HG02840 (cell line): ENCODE data around the gene CTU1.
"Not testable (repeated sequence)": the region's sequence is repeated elsewhere in the genome, so short reads cannot be mapped to it uniquely, and the experiment has no call there.

Experiments
- ATAC-seq: cut with Tn5 transposase; IDR thresholded peaks from one replicate; pipeline ENCODE4 v1.9.1; 2021; ENCODE audit warnings: mild to moderate bottlenecking, moderate library complexity, moderate number of reproducible peaks; ENCODE audit not compliant: unreplicated experiment, low FRiP score

CTU1 gene

DNA sequence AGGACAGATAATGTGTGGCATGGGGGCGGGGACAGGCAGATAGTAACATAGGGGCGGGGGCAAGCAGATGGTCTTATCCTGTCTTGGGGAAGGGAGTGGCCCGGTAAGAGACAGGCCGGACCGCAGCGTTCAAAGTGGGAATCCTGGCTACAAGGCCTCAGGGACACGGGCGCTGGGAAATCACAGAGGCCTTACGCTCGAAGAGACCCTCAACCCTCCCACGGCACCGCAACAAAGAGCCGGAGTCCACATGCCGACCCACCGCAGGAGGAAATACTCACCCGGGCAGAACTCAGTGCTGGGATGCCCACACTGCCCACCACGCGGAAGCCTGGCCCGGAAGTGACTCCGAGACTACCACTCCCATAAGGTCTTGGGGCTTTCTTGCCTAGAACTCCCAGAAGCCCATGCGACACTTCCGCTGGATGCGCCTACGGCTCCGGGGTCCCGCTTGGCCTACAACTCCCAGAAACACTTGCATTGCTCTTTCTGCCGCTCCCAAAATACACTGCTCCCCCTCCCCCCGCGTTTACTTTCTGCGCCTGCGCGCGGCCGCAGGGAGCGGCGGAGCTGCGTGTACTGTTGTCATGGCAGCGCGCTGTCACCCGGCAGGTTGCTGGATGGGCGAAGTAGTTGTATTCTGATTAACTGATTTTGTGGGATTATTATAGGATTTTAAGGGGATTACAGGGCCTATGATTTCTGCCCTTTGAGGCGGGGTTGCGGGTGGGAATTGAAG, at the start of gene CTU1:
CTU1 (minus strand) TSS at position 344 of the 739 bp plus-strand sequence. CDS start 3,840 bp downstream, outside the sequence.
- peak; percentile 98 for ATAC-seq

GRCh38 chr19:51157265-51157664, 49.1 kb upstream of the CTU1 start:
- no peak for ATAC-seq

GRCh38 chr19:51156710-51157109, 48.5 kb upstream of the CTU1 start:
- no peak for ATAC-seq

DNA sequence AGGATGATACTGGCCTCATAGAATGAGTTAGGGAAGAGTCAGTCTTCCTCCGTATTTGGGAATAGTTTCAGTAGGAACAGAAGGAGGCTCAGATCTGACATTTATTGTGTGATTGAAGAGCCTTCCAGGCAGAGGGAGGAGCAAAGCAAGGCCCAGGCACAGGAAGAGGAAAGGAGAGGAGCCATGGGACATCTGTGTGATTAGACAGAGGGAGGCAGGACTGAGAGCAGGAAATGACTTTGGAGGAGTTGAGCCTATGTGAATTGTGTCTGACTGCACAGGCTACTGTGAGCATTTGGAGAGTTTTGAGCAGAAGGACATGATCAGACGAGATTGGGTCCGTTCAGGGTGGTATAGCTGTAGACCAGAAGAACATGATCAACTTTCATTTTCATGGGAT, 42.4 kb upstream of the CTU1 start:
- ATAC-seq, result no peak

GRCh38 chr19:51148580-51148979, 40.4 kb upstream of the CTU1 start:
- no peak for ATAC-seq

DNA sequence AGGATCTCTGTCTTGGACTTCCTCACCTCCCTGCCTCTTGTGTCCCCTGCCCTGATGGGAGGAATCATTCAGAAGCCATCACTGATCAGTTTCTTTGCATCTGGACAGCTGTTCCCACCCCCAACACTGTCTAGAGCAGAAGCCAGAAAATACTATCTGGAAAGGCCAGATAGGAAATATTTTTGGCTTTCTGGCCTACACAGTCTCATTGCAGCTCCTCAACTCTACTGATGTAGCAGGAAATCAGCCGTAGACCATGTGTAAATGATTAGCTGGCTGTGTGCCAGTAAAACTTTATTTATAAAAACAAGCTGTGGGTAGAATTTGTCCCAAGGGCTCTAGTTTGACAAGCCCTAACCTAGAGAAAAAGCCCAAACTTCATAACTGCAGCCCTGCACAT, 39.5 kb upstream of the CTU1 start:
- ATAC-seq, result no peak

DNA sequence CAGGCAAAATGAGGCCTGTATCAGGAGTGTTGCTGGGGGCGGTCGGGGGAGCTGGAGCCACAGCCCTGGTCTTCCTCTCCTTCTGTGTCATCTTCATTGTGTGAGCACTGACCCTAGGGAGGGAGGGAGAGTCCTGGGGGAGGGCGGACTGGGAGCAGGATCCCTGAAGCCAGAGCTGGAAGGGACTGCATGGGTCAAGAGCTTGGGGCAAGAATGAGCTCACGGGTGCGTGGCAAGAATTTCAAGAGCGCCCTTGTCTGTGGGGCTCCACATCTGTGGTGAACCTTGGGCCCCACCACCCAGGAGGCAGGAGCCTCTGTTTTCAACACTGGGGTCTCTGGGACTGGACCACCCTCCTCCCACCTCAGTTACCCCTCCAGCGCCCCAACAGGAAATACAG, 38.5 kb upstream of the CTU1 start:
- ATAC-seq, result no peak

- no peak for ATAC-seq
Measured at GRCh38 chr19:51145916-51146493, 37.8 kb upstream of the CTU1 start.

DNA sequence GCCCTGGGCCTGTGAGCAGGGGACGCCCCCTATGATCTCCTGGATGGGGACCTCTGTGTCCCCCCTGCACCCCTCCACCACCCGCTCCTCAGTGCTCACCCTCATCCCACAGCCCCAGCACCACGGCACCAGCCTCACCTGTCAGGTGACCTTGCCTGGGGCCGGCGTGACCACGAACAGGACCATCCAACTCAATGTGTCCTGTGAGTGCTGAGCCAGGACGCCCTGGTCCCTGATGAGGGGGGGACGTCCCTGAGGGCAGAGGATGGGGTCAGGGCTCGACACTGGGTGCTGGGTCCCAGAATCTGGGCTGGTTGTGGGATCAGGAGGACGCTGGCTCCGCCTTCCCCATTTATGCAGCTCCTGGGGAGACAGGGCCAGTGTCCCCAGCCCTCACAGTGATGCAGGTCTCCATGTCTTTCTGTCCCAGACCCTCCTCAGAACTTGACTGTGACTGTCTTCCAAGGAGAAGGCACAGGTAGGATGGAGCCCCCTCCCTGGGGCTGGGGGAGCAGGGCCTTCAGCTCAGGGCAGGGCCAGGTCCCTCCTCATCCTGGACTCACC, 36.4 kb upstream of the CTU1 start:
- ATAC-seq, result no peak

GRCh38 chr19:51143486-51143885, 35.3 kb upstream of the CTU1 start:
- ATAC-seq, result no peak

DNA sequence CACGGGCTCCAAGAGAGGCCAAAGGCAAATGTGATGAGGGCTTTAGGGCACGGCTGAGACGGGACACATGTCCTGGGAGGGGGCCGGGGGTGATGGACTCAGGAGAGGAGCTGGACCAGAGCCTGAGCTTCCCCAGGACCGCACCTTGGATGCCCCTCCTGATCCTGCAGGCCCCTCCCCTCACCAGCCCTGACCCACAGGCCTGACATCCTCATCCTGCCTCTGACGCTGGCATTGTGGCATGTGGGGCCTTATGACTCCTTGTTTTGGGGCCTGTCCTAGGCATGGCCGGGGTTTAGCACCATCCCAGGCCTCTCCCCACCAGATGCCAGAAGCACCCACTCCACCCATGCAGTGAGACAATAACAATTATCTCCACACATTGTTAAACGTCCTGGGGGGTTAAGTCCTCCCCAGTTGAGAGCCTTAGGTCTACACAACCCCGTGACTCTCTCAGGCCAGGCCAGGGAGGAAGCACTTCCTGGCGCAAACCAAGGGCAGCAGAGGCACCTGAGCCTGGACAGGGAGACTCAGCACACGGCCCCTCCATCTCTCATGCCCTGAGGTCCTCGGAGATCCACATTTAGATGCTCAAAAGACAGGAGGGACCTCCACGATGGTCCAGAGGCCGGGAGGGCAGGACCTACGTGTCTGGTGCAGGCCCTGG, 34.7 kb upstream of the CTU1 start:
- not testable (repeated sequence) for ATAC-seq

DNA sequence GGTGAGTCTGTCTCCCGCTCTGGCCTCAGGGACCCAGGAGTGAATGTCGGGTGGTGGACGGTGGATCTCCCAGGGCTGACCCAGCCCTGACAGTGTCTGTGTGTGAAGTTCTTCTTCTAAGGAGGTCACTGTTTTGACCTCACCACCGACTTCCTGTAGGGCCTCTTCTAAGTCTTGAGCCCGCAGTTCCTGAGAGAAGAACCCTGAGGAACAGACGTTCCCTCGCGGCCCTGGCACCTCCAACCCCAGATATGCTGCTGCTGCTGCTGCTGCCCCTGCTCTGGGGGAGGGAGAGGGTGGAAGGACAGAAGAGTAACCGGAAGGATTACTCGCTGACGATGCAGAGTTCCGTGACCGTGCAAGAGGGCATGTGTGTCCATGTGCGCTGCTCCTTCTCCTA, 33.9 kb upstream of the CTU1 start, which contains the start of gene SIGLEC7:
SIGLEC7 (plus strand) TSS at position 183 of the 400 bp plus-strand sequence; CDS start at position 252, 69 bp downstream.
- no peak for ATAC-seq

- no peak for ATAC-seq
Measured at GRCh38 chr19:51141181-51141580, 33.0 kb upstream of the CTU1 start.

DNA sequence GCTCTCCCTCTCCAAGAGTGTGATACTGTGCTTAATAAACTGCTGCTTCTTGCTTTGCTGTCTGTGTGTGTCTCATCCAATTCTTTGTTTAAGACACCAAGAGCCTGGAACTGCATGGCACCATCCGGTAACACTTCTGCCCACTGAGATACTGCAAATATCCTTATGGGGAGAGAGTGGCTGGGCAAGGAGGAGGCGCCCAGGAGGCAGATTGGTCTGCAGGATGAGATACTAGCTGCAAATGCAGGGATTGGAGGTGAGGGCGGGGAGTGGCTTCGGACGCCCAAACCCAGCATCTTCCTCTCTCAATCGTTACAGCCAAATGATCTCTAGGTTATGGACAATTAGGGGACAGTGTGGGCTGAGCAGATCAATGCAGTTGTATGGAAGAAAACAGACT, 32.2 kb upstream of the CTU1 start:
- ATAC-seq, result no peak

DNA sequence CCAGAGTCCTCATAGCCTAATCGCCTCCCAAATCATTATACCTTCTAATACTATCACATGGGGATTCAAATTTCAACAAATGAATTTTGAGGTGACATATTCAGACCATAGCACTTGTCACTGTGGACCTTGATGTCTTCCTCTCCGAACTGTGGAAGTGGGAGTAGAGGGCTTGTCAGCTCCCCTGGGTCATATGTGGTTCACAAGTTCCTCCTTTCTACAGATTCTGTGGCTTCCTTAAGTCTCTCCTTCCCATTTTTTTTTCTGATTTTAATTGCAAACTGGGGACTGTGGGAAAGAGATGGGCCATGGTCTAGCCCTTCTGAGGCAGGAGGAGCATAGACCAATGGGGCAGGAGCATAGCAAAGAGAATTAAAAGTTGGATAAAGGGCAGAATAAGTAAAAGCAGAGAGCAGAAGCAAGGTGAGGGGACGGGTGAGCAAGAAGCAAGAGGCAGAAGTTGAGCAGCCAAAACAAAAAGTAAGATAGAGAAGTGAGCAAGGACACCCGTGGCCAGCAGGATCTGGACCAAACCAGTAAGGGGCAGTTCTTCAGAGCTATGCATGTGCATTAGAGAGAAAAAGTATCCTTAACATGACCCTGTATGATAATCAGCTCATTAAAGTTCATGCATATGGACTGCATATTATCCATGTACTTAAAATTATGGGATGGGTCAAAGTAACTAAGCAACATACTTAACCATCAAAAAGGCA, 31.2 kb upstream of the CTU1 start:
- no peak for ATAC-seq

- ATAC-seq, result no peak
Measured at GRCh38 chr19:51138549-51138979, 30.4 kb upstream of the CTU1 start.

GRCh38 chr19:51137792-51138425, 29.7 kb upstream of the CTU1 start:
- ATAC-seq, result no peak

DNA sequence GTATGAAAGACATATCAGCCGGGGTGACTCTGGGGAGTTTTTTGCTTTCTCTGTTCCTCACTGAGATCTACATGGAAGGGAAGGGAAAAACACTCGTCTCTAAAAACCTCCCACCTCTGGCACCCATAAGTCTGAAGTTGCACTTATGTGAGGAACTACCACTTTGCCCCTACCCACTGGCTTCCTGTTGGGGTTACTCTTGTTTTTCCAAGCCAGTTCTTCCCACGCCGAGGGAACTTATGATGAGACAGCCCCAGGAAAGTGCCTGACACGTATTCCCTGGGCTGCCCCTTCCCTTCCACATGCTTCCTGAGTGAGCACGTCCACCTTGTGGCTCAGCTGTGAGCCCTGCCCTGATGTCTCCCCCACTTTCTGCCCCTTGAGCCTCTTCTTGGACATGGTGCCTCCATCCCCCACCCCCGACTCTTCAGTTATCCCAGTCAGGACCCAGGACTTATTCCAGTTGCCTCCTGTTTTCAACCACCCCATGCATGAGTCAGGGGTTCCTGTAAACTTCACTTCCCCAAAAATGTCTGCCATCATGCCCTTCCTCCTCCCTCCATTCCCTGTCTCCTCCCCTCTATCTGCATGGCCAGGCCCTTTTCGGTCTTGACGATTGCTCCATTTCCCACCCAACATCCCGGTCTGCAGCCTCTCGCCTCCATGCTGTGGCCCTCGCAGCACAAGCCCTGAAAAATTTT, 28.8 kb upstream of the CTU1 start:
- no peak for ATAC-seq

DNA sequence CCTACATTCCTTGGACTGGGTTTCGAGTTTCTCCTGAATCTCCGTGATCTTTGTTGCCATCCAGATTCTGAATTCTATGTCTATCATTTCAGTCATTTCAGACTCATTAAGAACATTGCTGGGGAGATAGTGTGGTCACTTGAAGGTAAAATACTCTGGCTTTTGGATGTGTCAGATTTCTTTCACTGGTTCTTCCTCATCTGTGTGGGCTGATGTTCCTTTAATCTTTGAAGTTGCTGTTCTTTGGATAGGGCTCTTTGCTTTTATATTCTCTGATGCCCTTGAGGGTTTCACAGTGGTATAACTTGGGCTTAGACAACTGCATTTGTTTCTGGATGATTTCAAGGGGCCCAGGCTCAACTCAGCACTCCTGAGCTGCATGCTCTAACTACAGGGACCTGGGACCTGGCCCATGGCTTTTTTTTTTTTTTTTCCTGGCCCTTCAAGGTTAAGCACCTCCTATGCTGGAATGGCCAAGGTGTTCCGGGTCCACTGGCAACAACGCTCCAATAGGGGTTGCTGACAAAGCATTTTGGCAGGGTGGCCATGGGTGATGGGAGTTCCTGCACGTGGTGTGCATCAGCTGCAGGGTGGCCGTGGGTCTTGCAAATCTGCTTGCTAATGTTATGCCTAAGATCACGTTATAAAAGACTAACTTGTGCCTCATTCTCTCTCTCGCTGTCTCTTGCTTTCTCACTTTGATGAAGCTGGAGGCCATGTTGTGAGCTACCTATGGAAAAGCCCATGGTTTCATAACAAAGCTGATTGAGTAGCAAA, 28.0 kb upstream of the CTU1 start:
- no peak for ATAC-seq
